M059J (cell line): ENCODE results near the gene SLC23A3. TPM values are rescaled to one million over a fixed set of nuclear protein-coding genes. Genes with fewer than 3 reads are reported as not detected.
A peak's percentile ranks its signal among the peaks of the same experiment; 100 is the strongest.
"Not testable (repeated sequence)": the region's sequence is repeated elsewhere in the genome, so short reads cannot be mapped to it uniquely, and the experiment has no call there.

ENCODE experiments used
- DNase-seq: peaks from one replicate; pipeline ENCODE4 v3.0.0-alpha.2; 2012; ENCODE audit warnings: low read depth
- total RNA-seq: library from RNA; depleted of rRNA; stranded (reverse); fragments of >200 nt; shearing (Covaris generic); gene quantifications from 2 replicates; pipeline ENCODE4 v1.2.3, GENCODE V29; 2014

The SLC23A3 gene
- total RNA-seq, 1 experiment from 2014 or later: 0.02 TPM

GRCh38 chr2:219204425-219205164, 34.8 kb upstream of the SLC23A3 start:
- DNase-seq: no peak

GRCh38 chr2:219201331-219201730, 31.5 kb upstream of the SLC23A3 start:
- DNase-seq: not testable (repeated sequence)

GRCh38 chr2:219200502-219201326, 30.9 kb upstream of the SLC23A3 start:
- DNase-seq: not testable (repeated sequence)

GRCh38 chr2:219199470-219200211, 29.8 kb upstream of the SLC23A3 start:
- no peak for DNase-seq

GRCh38 chr2:219198974-219199373, 29.1 kb upstream of the SLC23A3 start:
- no peak for DNase-seq

GRCh38 chr2:219197388-219197787, 27.6 kb upstream of the SLC23A3 start:
- no peak for DNase-seq

- no peak for DNase-seq
Measured at GRCh38 chr2:219186754-219187456, 17.1 kb upstream of the SLC23A3 start.

GRCh38 chr2:219184121-219184520, 14.3 kb upstream of the SLC23A3 start:
- no peak for DNase-seq

- no peak for DNase-seq
Measured at GRCh38 chr2:219183151-219183772, 13.4 kb upstream of the SLC23A3 start.

- no peak for DNase-seq
Measured at GRCh38 chr2:219182331-219183150, 12.7 kb upstream of the SLC23A3 start.

GRCh38 chr2:219181531-219181930, 11.7 kb upstream of the SLC23A3 start:
- DNase-seq: no peak

- DNase-seq: no peak
Measured at GRCh38 chr2:219180961-219181360, 11.1 kb upstream of the SLC23A3 start.

- no peak for DNase-seq
Measured at GRCh38 chr2:219179601-219180465, 10.0 kb upstream of the SLC23A3 start.

GRCh38 chr2:219178377-219179175, 8.7 kb upstream of the SLC23A3 start:
- DNase-seq: peak; percentile 31

- DNase-seq: peak; percentile 82
Measured at GRCh38 chr2:219177552-219178376, 7.9 kb upstream of the SLC23A3 start, which contains the start of gene RETREG2. Gene RETREG2 (plus strand): TSS chr2:219178275. CDS start chr2:219178353, 78 bp downstream.

- peak; percentile 85 for DNase-seq
Measured at GRCh38 chr2:219176818-219177551, 7.2 kb upstream of the SLC23A3 start, which contains the start of gene CNPPD1. Gene CNPPD1 (minus strand): TSS chr2:219176925. CDS start chr2:219176828, 97 bp downstream.
